Measurements from ENCODE around the gene BAIAP2L1. TPM values are rescaled to one million over a fixed set of nuclear protein-coding genes. Genes with fewer than 3 reads are reported as not detected.

The BAIAP2L1 gene
- total RNA-seq, 1 experiment from 2014 or later: 60.9 TPM

DNA sequence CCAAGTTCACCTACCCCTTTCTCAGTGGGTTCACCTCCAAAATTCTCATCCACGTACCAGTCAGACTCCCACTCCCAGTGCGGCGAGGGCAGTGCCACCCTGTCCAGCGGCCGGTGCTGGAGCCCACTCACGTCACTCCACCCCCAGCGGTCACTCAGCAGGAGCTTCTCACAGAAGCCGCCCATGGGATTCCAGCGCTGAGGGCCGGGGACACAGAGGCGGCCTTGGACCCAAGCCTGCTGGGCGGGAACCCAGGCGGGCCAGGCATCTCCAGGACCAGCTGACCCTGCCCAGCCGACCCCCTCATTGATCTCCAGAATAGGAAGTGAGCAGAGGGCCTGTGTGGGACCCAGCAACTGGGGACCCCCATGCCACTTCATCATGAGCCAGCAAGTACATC lies 156.0 kb downstream of the BAIAP2L1 start:
- Histone ChIP-seq H3K4me1 (no peaks in the 10 kb centered on the region), H3K4me3 (ENCODE audit: low read depth, low read length) (no peak overlapping the region), H3K9me3 (no peaks in the 10 kb centered on the region), H3K36me3 (ENCODE audit: control insufficient read depth, insufficient read depth, low read length) (no peaks in the 10 kb centered on the region), H3K27me3 (replicated peaks; ENCODE audit: control insufficient read depth, insufficient read depth, low read length) (no peaks in the 10 kb centered on the region)
- Mint-ChIP-seq H3K27me3 (ENCODE audit: insufficient read depth, unreplicated experiment) (no peaks in the 10 kb centered on the region), H3K27ac (ENCODE audit: unreplicated experiment) (no peak overlapping the region), H3K4me1 (ENCODE audit: low read depth, unreplicated experiment) (no peaks in the 10 kb centered on the region), H3K36me3 (ENCODE audit: insufficient read depth, unreplicated experiment) (no peaks in the 10 kb centered on the region), H3K4me3 (ENCODE audit: unreplicated experiment) (no peak overlapping the region), H3K9me3 (ENCODE audit: unreplicated experiment) (no peaks in the 10 kb centered on the region)
- TF ChIP-seq, protein P1, sequence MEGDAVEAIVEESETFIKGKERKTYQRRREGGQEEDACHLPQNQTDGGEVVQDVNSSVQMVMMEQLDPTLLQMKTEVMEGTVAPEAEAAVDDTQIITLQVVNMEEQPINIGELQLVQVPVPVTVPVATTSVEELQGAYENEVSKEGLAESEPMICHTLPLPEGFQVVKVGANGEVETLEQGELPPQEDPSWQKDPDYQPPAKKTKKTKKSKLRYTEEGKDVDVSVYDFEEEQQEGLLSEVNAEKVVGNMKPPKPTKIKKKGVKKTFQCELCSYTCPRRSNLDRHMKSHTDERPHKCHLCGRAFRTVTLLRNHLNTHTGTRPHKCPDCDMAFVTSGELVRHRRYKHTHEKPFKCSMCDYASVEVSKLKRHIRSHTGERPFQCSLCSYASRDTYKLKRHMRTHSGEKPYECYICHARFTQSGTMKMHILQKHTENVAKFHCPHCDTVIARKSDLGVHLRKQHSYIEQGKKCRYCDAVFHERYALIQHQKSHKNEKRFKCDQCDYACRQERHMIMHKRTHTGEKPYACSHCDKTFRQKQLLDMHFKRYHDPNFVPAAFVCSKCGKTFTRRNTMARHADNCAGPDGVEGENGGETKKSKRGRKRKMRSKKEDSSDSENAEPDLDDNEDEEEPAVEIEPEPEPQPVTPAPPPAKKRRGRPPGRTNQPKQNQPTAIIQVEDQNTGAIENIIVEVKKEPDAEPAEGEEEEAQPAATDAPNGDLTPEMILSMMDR (IDR thresholded peaks at IDR 0.05; ENCODE audit: insufficient read depth in 1 of 2, low read depth in 1 of 2, low read length in 1 of 2, severe bottlenecking in 1 of 2, unreplicated experiment in 1 of 2): no peak
- no peak for DNase-seq
- BruUV-seq (replicated peaks): no TSS peak
- POLR2A ChIA-PET: no interaction called here
- CTCF ChIA-PET: no interaction called here
- intact Hi-C loops (cut with micrococcal nuclease; ENCODE audit: unreplicated experiment): loop anchor here (5.0 kb wide), 1 partner anchor 223 kb away; no protein-coding TSS in a partner anchor

DNA sequence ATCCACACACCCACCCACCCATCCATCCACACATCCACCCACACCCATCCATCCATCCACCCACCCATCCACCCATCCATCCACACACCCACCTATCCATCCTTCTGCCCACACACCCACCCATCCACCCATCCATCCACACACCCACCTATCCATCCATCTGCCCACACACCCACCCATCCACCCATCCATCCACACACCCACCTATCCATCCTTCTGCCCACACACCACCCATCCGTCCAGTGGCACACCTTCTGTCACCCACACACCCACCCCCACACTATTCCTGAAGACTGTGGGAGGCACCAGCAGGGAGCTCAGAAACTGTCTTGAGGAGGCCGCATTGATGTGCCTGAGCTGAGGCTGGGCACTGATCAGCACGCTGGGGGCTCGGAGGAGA lies 158.0 kb downstream of the BAIAP2L1 start:
- CTCF ChIA-PET: no interaction called here
- DNase-seq: no peak
- intact Hi-C loops (cut with micrococcal nuclease; ENCODE audit: unreplicated experiment): loop anchor here (5.0 kb wide), 1 partner anchor 221 kb away; no protein-coding TSS in a partner anchor
- no peak overlapping the region for H3K27ac Mint-ChIP-seq (ENCODE audit: unreplicated experiment)
- no peaks in the 10 kb centered on the region for H3K9me3 Mint-ChIP-seq (ENCODE audit: unreplicated experiment)
- H3K36me3 Mint-ChIP-seq (ENCODE audit: insufficient read depth, unreplicated experiment): no peaks in the 10 kb centered on the region
- TF ChIP-seq, protein P1 (IDR thresholded peaks at IDR 0.05; ENCODE audit: insufficient read depth in 1 of 2, low read depth in 1 of 2, low read length in 1 of 2, severe bottlenecking in 1 of 2, unreplicated experiment in 1 of 2): no peak
- H3K27me3 Mint-ChIP-seq (ENCODE audit: insufficient read depth, unreplicated experiment): no peaks in the 10 kb centered on the region
- POLR2A ChIA-PET: no interaction called here
- BruUV-seq (replicated peaks): no TSS peak
- H3K4me1 Mint-ChIP-seq (ENCODE audit: low read depth, unreplicated experiment): no peaks in the 10 kb centered on the region
- Histone ChIP-seq H3K4me3 (ENCODE audit: low read depth, low read length) (no peak overlapping the region), H3K36me3 (ENCODE audit: control insufficient read depth, insufficient read depth, low read length) (no peaks in the 10 kb centered on the region), H3K9me3 (no peaks in the 10 kb centered on the region), H3K27me3 (replicated peaks; ENCODE audit: control insufficient read depth, insufficient read depth, low read length) (no peaks in the 10 kb centered on the region), H3K4me1 (no peaks in the 10 kb centered on the region)
- no peak overlapping the region for H3K4me3 Mint-ChIP-seq (ENCODE audit: unreplicated experiment)

DNA sequence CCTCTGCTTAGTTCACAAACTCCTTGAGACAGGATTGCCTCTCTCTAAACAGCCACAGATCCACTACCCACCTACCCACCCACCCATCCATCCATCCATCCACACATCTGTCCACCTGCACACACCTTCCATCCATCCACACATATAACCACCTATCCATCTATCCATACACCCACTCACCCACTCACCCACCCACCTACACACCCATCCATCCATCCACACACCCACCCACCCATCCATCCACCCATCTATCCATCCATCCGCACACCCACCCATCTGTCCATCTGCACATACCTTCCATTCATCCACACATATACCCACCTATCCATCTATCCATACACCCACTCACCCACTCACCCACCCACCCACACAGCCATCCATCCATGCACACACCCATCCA lies 158.5 kb downstream of the BAIAP2L1 start:
- POLR2A ChIA-PET: no interaction called here
- no peaks in the 10 kb centered on the region for H3K36me3 ChIP-seq (ENCODE audit: control insufficient read depth, insufficient read depth, low read length)
- H3K9me3 ChIP-seq: no peaks in the 10 kb centered on the region
- BruUV-seq (replicated peaks): no TSS peak
- CTCF ChIA-PET: no interaction called here
- intact Hi-C loops (cut with micrococcal nuclease; ENCODE audit: unreplicated experiment): loop anchor here (5.0 kb wide), 1 partner anchor 220 kb away; no protein-coding TSS in a partner anchor
- H3K36me3 Mint-ChIP-seq (ENCODE audit: insufficient read depth, unreplicated experiment): no peaks in the 10 kb centered on the region
- no peaks in the 10 kb centered on the region for H3K4me1 Mint-ChIP-seq (ENCODE audit: low read depth, unreplicated experiment)
- H3K27ac Mint-ChIP-seq (ENCODE audit: unreplicated experiment): no peak overlapping the region
- H3K27me3 ChIP-seq (replicated peaks; ENCODE audit: control insufficient read depth, insufficient read depth, low read length): no peaks in the 10 kb centered on the region
- no peak overlapping the region for H3K4me3 ChIP-seq (ENCODE audit: low read depth, low read length)
- TF ChIP-seq, protein P1 (IDR thresholded peaks at IDR 0.05; ENCODE audit: insufficient read depth in 1 of 2, low read depth in 1 of 2, low read length in 1 of 2, severe bottlenecking in 1 of 2, unreplicated experiment in 1 of 2): no peak
- DNase-seq: no peak
- no peak overlapping the region for H3K4me3 Mint-ChIP-seq (ENCODE audit: unreplicated experiment)
- no peaks in the 10 kb centered on the region for H3K27me3 Mint-ChIP-seq (ENCODE audit: insufficient read depth, unreplicated experiment)
- no peaks in the 10 kb centered on the region for H3K4me1 ChIP-seq
- H3K9me3 Mint-ChIP-seq (ENCODE audit: unreplicated experiment): no peaks in the 10 kb centered on the region
